Endothelial cell of umbilical vein (primary cell): ENCODE data around the gene OTUD7B. TPM values are rescaled to one million over a fixed set of nuclear protein-coding genes. Genes with fewer than 3 reads are reported as not detected.

Experiments
- BruUV-seq: library from RNA; stranded (reverse); fragments of 400-500 nt; replicated peaks from 2 replicates; lab custom pipeline; 2021; lab: Mats Ljungman, UMichigan
- CTCF ChIA-PET: fragments of 300-600, 350-600 bp; sonication (Branson Sonifier 250); formaldehyde crosslinking; loops from one replicate; lab custom pipeline; 2021; ENCODE audit warnings: antibody characterized with exemption, inconsistent platforms; lab: Charles Lee
- POLR2A ChIA-PET: fragments of 300-600, 350-600 bp; sonication (Branson Sonifier 250); formaldehyde crosslinking; loops from one replicate; lab custom pipeline; 2021; ENCODE audit warnings: antibody characterized with exemption, inconsistent platforms; lab: Charles Lee
- DNase-seq: peaks from one replicate; pipeline ENCODE4 v3.0.0-alpha.2; 2011; ENCODE audit warnings: low read depth, low spot score
- FAIRE-seq: peaks from 2 replicates; lab custom pipeline; 2011; peaks lifted over from hg19 to GRCh38; lab: Jason Lieb, UNC
- H2AFZ ChIP-seq: 2 replicates; pipeline ENCODE4 v1.6.0; 2012; ENCODE audit warnings: low read depth, low read length, control low read depth, inconsistent platforms
- H3K27ac ChIP-seq: 2 replicates; pipeline ENCODE4 v1.5.1; 2011; ENCODE audit warnings: low read depth, mild to moderate bottlenecking, control low read depth, low read length, moderate library complexity; ENCODE audit not compliant: insufficient read depth
- H3K27me3 ChIP-seq, 2 experiments: 2 replicates each; pipeline versions ENCODE4 v1.6.0 to v1.6.1; 2011; ENCODE audit warnings: low read length in 2 of 2, mixed read lengths in 1 of 2; ENCODE audit not compliant: control insufficient read depth in 2 of 2, insufficient read depth in 2 of 2
- H3K36me3 ChIP-seq, 2 experiments: 2 replicates in 1 of 2; 3 replicates in 1 of 2; pipeline ENCODE4 v1.5.1; 2011; ENCODE audit warnings: low read length in 2 of 2, mild to moderate bottlenecking in 1 of 2, moderate library complexity in 1 of 2; ENCODE audit not compliant: control insufficient read depth in 2 of 2, insufficient read depth in 2 of 2; ENCODE audit errors: extremely low read depth in 1 of 2
- H3K4me1 ChIP-seq: 3 replicates; pipeline ENCODE4 v1.5.1; 2011; ENCODE audit warnings: mild to moderate bottlenecking, low read length; ENCODE audit not compliant: control insufficient read depth, insufficient read depth; ENCODE audit errors: extremely low read depth
- H3K4me2 ChIP-seq: 2 replicates; pipeline ENCODE4 v1.6.1; 2011; ENCODE audit warnings: low read length, control low read depth, mixed read lengths; ENCODE audit not compliant: insufficient read depth
- H3K4me3 ChIP-seq, 3 experiments: fragments of 200-600 bp in 1 of 3; sonication (generic), shearing (Covaris generic) in 1 of 3; replicated peaks in 1 of 3; 2 replicates each; pipeline ENCODE4 v1.5.1; 2011 to 2016; ENCODE audit warnings: control low read depth in 3 of 3, low read length in 3 of 3, mild to moderate bottlenecking in 2 of 3, inconsistent platforms in 1 of 3, low read depth in 1 of 3, moderate library complexity in 1 of 3; ENCODE audit not compliant: insufficient read depth in 1 of 3
- H3K79me2 ChIP-seq: 2 replicates; pipeline ENCODE4 v1.6.0; 2012; ENCODE audit warnings: low read length, inconsistent platforms; ENCODE audit not compliant: control insufficient read depth, insufficient read depth
- H3K9ac ChIP-seq: replicated peaks from 2 replicates; pipeline ENCODE3; 2011; ENCODE audit warnings: low read length, control low read depth; ENCODE audit not compliant: insufficient read depth; ENCODE audit errors: extremely low read depth
- H3K9me1 ChIP-seq: replicated peaks from 3 replicates; pipeline ENCODE4 v1.6.0; 2011; ENCODE audit warnings: mild to moderate bottlenecking, low read length; ENCODE audit not compliant: control insufficient read depth, insufficient read depth; ENCODE audit errors: extremely low read depth
- H3K9me3 ChIP-seq: replicated peaks from 2 replicates; pipeline ENCODE4 v1.5.1; 2012; ENCODE audit warnings: low read length, inconsistent platforms; ENCODE audit not compliant: control insufficient read depth, insufficient read depth
- H4K20me1 ChIP-seq: replicated peaks from 2 replicates; pipeline ENCODE3; 2011; ENCODE audit warnings: mild to moderate bottlenecking, low read length; ENCODE audit not compliant: control insufficient read depth, insufficient read depth; ENCODE audit errors: extremely low read depth
- EZH2 ChIP-seq: IDR thresholded peaks from 2 replicates; pipeline ENCODE4 v1.6.1; 2012; ENCODE audit warnings: borderline replicate concordance, low read depth, mild to moderate bottlenecking, moderate library complexity, low read length, inconsistent platforms; ENCODE audit not compliant: severe bottlenecking
- FOS ChIP-seq: IDR thresholded peaks from 2 replicates; pipeline ENCODE4 v1.6.1; 2011; ENCODE audit warnings: mild to moderate bottlenecking, low read length, moderate library complexity, borderline replicate concordance; ENCODE audit not compliant: insufficient read depth
- GATA2 ChIP-seq: IDR thresholded peaks from 2 replicates; pipeline ENCODE4 v1.7.0; 2011; ENCODE audit warnings: low read depth, mild to moderate bottlenecking, moderate library complexity, mixed read lengths, low read length; ENCODE audit not compliant: insufficient read length, insufficient read depth
- JUN ChIP-seq: IDR thresholded peaks from 2 replicates; pipeline ENCODE4 v1.6.1; 2011; ENCODE audit warnings: borderline replicate concordance, low read depth; ENCODE audit not compliant: insufficient read length, insufficient read depth
- MYC ChIP-seq: IDR thresholded peaks from one replicate; pipeline ENCODE4 v1.6.1; 2011; ENCODE audit warnings: mild to moderate bottlenecking, low read depth, low read length
- POLR2A ChIP-seq: IDR thresholded peaks from 2 replicates; pipeline ENCODE4 v1.6.1; 2012; ENCODE audit warnings: low read depth, mild to moderate bottlenecking, control low read depth, low read length
- POLR2AphosphoS5 ChIP-seq: IDR thresholded peaks from 2 replicates; pipeline ENCODE4 v1.6.1; 2012; ENCODE audit warnings: low read depth, mild to moderate bottlenecking, control low read depth, low read length, moderate library complexity; ENCODE audit not compliant: insufficient read depth
- dilution Hi-C: fragments of 300-500 bp; cut with MboI; formaldehyde crosslinking; loops from one replicate; pipeline ENCODE4 v1.15.0; 2019; ENCODE audit warnings: low sequenced_read_pairs; ENCODE audit not compliant: extremely low pct_ligation_motif_present
- intact Hi-C: fragments of 100-400 bp; cut with micrococcal nuclease; formaldehyde crosslinking; loops from one replicate; pipeline ENCODE4 v1.10.0; 2022
- polyA plus RNA-seq, 4 experiments: library from polyadenylated mRNA; depleted of rRNA in 3 of 4; stranded (reverse) in 3 of 4; unstranded in 1 of 4; fragments of >200 nt; gene quantifications; 2 replicates each; pipeline versions ENCODE4 v1.2.1 to v1.2.3, GENCODE V29; 2011 to 2012; ENCODE audit warnings: missing spikeins in 1 of 4
- total RNA-seq: library from RNA; stranded (reverse); gene quantifications from 2 replicates; pipeline ENCODE4 v1.2.3, GENCODE V29; 2021
- TF ChIP-seq, protein P1 (sequence below), 2 donors: IDR thresholded peaks; 1 replicate in 1 of 2; 2 replicates in 1 of 2; pipeline ENCODE4 v1.5.1; 2011; ENCODE audit warnings: low read length in 2 of 2, mild to moderate bottlenecking in 2 of 2, moderate library complexity in 2 of 2, control low read depth in 1 of 2, inconsistent platforms in 1 of 2, low read depth in 1 of 2; ENCODE audit not compliant: insufficient read depth in 1 of 2; ENCODE audit errors: extremely low read depth in 1 of 2
- TF ChIP-seq, protein P2 (sequence below): IDR thresholded peaks from 2 replicates; pipeline ENCODE4 v1.6.1; 2011; ENCODE audit not compliant: insufficient read depth, insufficient read length

Gene OTUD7B
- total and polyA plus RNA-seq, 2 donors (not counting 3 experiments of a cell fraction or from before 2014, with no cell fraction given): 4.3 to 22.8 TPM

DNA sequence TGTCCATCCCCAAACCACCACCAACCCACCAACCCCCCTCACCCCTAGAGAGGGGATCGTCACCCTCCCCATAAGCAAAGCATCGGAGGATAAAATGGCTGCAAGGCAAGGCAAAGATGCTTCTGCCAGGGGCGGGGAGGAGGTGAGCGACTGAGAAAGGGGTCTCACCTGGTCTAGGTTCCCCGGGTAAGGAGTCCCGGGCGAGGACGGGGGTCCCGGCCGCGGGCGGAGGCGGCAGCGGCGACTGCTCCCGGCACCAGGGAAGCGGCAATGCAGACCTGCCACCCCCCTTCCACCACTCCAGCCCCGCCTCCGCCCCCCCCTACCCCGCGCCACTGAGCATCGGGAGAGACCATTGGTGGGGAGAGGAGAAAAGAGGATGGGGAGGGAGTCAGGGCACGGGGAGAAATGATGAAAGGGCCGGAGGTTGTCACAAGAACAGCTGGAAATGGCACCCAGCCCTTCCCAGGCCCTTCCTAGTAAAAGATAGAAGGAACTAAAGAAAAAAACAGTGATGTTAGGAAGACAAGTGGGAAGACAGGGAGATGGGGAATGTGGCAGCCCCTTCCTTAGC is 92.9 kb downstream of the OTUD7B start, which contains the start of gene SV2A:
Gene SV2A (minus strand): TSS at position 274 of the 574 bp plus-strand sequence. CDS start 4,004 bp downstream, outside the sequence.
- H3K36me3 ChIP-seq: peaks cover 0 to 3% of the 10 kb centered on the region in 2 experiments
- no TSS peak for BruUV-seq
- ChIA-PET POLR2A (no interaction called here), CTCF (no interaction called here)
- H3K79me2 ChIP-seq: no peaks in the 10 kb centered on the region
- no peak within 1 kb of the TSS for H3K9ac ChIP-seq
- H3K4me2 ChIP-seq: peak within 1 kb of the TSS; percentile 36
- no peak within 1 kb of the TSS for H3K27ac ChIP-seq
- dilution Hi-C loops (no loop called here), intact Hi-C loops (loop anchor here (1.0 kb wide), 1 partner anchor 10 kb away; the partner anchor contains the start of gene SF3B4)
- H4K20me1 ChIP-seq: no peaks in the 10 kb centered on the region
- peaks cover 3% of the 10 kb centered on the region for H3K4me1 ChIP-seq
- peak within 1 kb of the TSS in 2 of 3 experiments; percentile 27 to 45 for H3K4me3 ChIP-seq
- FAIRE-seq (no peak), DNase-seq (no peak)
- H3K9me3 ChIP-seq: no peaks in the 10 kb centered on the region
- no peaks in the 10 kb centered on the region for H3K9me1 ChIP-seq
- H2AFZ ChIP-seq: peak within 1 kb of the TSS; percentile 64
- H3K27me3 ChIP-seq: peaks cover 17 to 25% of the 10 kb centered on the region in 2 experiments
- TF ChIP-seq POLR2A (no peak), MYC (no peak), JUN (no peak), GATA2 (no peak), POLR2AphosphoS5 (no peak), EZH2 (no peak), FOS (no peak)
- TF ChIP-seq, protein P1, sequence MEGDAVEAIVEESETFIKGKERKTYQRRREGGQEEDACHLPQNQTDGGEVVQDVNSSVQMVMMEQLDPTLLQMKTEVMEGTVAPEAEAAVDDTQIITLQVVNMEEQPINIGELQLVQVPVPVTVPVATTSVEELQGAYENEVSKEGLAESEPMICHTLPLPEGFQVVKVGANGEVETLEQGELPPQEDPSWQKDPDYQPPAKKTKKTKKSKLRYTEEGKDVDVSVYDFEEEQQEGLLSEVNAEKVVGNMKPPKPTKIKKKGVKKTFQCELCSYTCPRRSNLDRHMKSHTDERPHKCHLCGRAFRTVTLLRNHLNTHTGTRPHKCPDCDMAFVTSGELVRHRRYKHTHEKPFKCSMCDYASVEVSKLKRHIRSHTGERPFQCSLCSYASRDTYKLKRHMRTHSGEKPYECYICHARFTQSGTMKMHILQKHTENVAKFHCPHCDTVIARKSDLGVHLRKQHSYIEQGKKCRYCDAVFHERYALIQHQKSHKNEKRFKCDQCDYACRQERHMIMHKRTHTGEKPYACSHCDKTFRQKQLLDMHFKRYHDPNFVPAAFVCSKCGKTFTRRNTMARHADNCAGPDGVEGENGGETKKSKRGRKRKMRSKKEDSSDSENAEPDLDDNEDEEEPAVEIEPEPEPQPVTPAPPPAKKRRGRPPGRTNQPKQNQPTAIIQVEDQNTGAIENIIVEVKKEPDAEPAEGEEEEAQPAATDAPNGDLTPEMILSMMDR (IDR thresholded peaks at IDR 0.05; ENCODE audit: extremely low read depth in 1 of 2, insufficient read depth in 1 of 2, low read depth in 1 of 2, low read length in 2 of 2): no peak
- TF ChIP-seq, protein P2, sequence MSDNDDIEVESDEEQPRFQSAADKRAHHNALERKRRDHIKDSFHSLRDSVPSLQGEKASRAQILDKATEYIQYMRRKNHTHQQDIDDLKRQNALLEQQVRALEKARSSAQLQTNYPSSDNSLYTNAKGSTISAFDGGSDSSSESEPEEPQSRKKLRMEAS: no peak
